ENCODE measurements around the gene ARHGEF28.

The ARHGEF28 gene

DNA sequence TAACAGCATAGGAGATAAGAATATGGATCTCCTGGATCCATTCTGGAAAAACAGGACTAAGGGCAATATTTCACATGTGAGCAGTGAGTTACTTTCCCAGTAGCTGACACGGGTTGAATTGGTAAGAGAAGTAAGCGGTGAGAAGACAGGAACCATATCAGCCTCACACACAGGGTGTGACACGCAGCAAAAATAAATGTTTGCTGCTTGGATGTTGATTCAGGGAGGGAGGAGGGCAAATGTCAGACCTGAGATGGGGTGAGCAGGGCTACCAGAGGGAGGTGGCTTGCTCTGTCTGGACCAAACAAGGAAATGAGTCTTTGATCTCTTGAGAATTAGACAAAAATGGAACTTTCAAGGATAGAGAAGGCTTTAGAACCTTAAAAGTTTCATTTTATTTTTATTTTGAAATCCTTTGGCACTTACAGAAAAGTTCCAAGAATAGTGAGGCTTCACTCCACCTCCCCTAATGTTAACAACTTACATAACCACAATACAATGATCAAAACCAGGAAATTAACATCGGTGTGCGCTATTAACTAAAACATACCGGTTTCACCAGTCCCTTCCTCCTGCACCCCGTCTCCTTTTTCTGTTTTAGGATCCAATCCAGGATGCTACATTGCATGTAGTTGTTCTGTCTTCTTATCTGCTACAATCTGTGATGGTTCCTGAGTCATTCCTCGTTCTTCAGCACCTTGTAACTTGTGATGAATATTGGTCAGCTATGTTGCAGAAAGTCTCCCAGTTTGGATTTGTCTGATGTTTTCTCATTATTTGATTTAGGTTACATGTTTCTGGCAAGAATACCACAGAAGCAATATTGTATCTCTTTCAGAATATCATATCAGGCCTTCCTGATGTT, 20.5 kb upstream of the ARHGEF28 start:
- H3K27me3 ChIP-seq (ENCODE audit: control insufficient read depth, low read length): peaks cover 2% of the 10 kb centered on the region; the same call in 1 of the 2 replicates
- H3F3A ChIP-seq (ENCODE audit: control insufficient read depth, insufficient read depth): no peaks in the 10 kb centered on the region

DNA sequence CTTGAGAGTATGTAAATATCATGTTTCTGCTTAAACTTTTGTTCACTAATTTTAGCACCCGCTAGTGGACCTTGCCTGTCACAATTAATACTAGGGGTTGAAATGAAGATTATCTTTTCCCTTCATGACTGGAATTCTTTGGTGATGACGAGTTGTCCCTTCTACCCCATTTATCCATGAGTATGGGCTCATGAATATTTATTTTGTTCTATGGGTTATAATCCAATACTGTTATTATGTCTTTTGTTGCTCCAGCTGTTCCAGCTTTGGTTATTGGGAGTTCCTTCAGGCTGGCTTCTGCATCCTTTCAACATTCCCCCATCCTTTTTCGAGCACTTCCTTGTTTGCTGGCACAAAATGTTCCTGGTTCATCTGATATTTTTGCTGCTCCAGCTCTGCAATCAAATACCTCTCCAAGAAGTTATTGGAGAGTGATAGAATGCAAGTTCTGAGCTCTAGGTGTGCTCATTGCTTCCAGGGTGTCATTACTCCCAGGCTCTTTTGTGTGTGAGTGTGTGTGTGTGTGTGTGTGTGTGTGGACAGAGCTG, 19.7 kb upstream of the ARHGEF28 start:
- Histone ChIP-seq H3K27me3 (ENCODE audit: control insufficient read depth, low read length) (peaks cover 2% of the 10 kb centered on the region; the same call in 1 of the 2 replicates), H4K20me1 (ENCODE audit: control insufficient read depth, insufficient read depth, low read depth, low read length) (no peaks in the 10 kb centered on the region), H3F3A (ENCODE audit: control insufficient read depth, insufficient read depth) (no peaks in the 10 kb centered on the region), H3K4me2 (ENCODE audit: low read length) (no peak overlapping the region), H3K36me3 (ENCODE audit: control insufficient read depth, low read length) (no peaks in the 10 kb centered on the region), H3K27ac (ENCODE audit: low read depth, low read length) (no peak overlapping the region), H3K4me3 (ENCODE audit: low read length) (no peak overlapping the region), H3K4me1 (ENCODE audit: control insufficient read depth, low read length) (no peaks in the 10 kb centered on the region), H3K9me2 (replicated peaks; ENCODE audit: control insufficient read depth, low read length) (no peaks in the 10 kb centered on the region), H3K9me3 (ENCODE audit: control insufficient read depth, insufficient read depth, low read length) (0 out of 2 replicates have a peak, but pooled peaks cover 5% of the 10 kb centered on the region), H3K79me2 (ENCODE audit: control insufficient read depth, low read length) (no peaks in the 10 kb centered on the region)
- no peak for TF ChIP-seq EZH2phosphoT487 (IDR thresholded peaks at IDR 0.05; ENCODE audit: borderline replicate concordance, low read length)
- TF ChIP-seq, protein P1, sequence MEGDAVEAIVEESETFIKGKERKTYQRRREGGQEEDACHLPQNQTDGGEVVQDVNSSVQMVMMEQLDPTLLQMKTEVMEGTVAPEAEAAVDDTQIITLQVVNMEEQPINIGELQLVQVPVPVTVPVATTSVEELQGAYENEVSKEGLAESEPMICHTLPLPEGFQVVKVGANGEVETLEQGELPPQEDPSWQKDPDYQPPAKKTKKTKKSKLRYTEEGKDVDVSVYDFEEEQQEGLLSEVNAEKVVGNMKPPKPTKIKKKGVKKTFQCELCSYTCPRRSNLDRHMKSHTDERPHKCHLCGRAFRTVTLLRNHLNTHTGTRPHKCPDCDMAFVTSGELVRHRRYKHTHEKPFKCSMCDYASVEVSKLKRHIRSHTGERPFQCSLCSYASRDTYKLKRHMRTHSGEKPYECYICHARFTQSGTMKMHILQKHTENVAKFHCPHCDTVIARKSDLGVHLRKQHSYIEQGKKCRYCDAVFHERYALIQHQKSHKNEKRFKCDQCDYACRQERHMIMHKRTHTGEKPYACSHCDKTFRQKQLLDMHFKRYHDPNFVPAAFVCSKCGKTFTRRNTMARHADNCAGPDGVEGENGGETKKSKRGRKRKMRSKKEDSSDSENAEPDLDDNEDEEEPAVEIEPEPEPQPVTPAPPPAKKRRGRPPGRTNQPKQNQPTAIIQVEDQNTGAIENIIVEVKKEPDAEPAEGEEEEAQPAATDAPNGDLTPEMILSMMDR (IDR thresholded peaks at IDR 0.05; ENCODE audit: low read depth, low read length, poor library complexity, severe bottlenecking): no peak

More for the DNA sequence above, 20.5 kb upstream of the ARHGEF28 start:
- H3K36me3 ChIP-seq (ENCODE audit: control insufficient read depth, low read length): no peaks in the 10 kb centered on the region
- no peak overlapping the region for H3K4me3 ChIP-seq (ENCODE audit: low read length)
- H3K9me2 ChIP-seq (replicated peaks; ENCODE audit: control insufficient read depth, low read length): no peaks in the 10 kb centered on the region
- H3K4me2 ChIP-seq (ENCODE audit: low read length): no peak overlapping the region
- H4K20me1 ChIP-seq (ENCODE audit: control insufficient read depth, insufficient read depth, low read depth, low read length): no peaks in the 10 kb centered on the region
- no peak overlapping the region for H3K27ac ChIP-seq (ENCODE audit: low read depth, low read length)
- no peak for TF ChIP-seq EZH2phosphoT487 (IDR thresholded peaks at IDR 0.05; ENCODE audit: borderline replicate concordance, low read length)
- TF ChIP-seq, protein P1 (IDR thresholded peaks at IDR 0.05; ENCODE audit: low read depth, low read length, poor library complexity, severe bottlenecking): no peak
- no peaks in the 10 kb centered on the region for H3K4me1 ChIP-seq (ENCODE audit: control insufficient read depth, low read length)
- no peaks in the 10 kb centered on the region for H3K79me2 ChIP-seq (ENCODE audit: control insufficient read depth, low read length)
- H3K9me3 ChIP-seq (ENCODE audit: control insufficient read depth, insufficient read depth, low read length): 0 out of 2 replicates have a peak, but pooled peaks cover 5% of the 10 kb centered on the region

DNA sequence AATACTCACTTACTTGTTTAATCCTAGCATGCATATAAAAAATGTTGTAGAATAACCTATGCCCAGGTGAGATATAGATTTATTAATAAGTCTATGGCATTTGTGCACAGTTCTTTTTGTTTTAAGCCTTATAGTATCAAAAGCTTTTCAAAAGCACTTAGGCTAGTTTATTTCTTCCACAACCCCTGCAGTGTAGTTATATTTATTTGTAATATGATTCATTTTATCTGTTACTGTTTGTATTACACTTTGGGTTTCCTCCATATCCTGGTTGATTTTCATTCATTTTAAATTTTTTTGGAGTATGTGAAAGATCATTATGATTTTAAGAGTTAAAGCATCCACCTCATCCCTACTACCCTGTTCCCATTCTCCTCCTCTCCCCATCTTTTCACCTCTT, 18.8 kb upstream of the ARHGEF28 start:
- H3K27me3 ChIP-seq (ENCODE audit: control insufficient read depth, low read length): no peaks in the 10 kb centered on the region
- no peak overlapping the region for H3K4me3 ChIP-seq (ENCODE audit: low read length)
- H3K36me3 ChIP-seq (ENCODE audit: control insufficient read depth, low read length): no peaks in the 10 kb centered on the region
- H3K27ac ChIP-seq (ENCODE audit: low read depth, low read length): no peak overlapping the region
- TF ChIP-seq, protein P1 (IDR thresholded peaks at IDR 0.05; ENCODE audit: low read depth, low read length, poor library complexity, severe bottlenecking): no peak
- TF ChIP-seq EZH2phosphoT487 (IDR thresholded peaks at IDR 0.05; ENCODE audit: borderline replicate concordance, low read length): no peak
- no peak overlapping the region for H3K4me2 ChIP-seq (ENCODE audit: low read length)
- H4K20me1 ChIP-seq (ENCODE audit: control insufficient read depth, insufficient read depth, low read depth, low read length): no peaks in the 10 kb centered on the region
- H3F3A ChIP-seq (ENCODE audit: control insufficient read depth, insufficient read depth): no peaks in the 10 kb centered on the region
- H3K9me2 ChIP-seq (replicated peaks; ENCODE audit: control insufficient read depth, low read length): no peaks in the 10 kb centered on the region
- H3K9me3 ChIP-seq (ENCODE audit: control insufficient read depth, insufficient read depth, low read length): no peaks in the 10 kb centered on the region
- no peaks in the 10 kb centered on the region for H3K4me1 ChIP-seq (ENCODE audit: control insufficient read depth, low read length)
- H3K79me2 ChIP-seq (ENCODE audit: control insufficient read depth, low read length): no peaks in the 10 kb centered on the region

Data from DOHH2 (cell line).